Subcutaneous adipose tissue (tissue), 4 donors: ENCODE data around the gene PPP3R1. TPM values are rescaled to one million over a fixed set of nuclear protein-coding genes. Genes with fewer than 3 reads are reported as not detected.

Experiments
- total RNA-seq, 4 donors: library from RNA; depleted of rRNA; stranded (reverse); fragments of >200 nt; gene quantifications; one replicate each; pipeline ENCODE4 v1.1.0, GENCODE V29; 2016
- TF ChIP-seq, protein P1 (sequence below): fragments of 450-650 bp; IDR thresholded peaks from one replicate; pipeline ENCODE4 v1.5.1; 2016; ENCODE audit warnings: low read depth, mild to moderate bottlenecking, control low read depth, antibody characterized with exemption, moderate library complexity

The PPP3R1 gene
- total RNA-seq, 4 donors from 2014 or later, result 68.6 to 86.3 (median 70.1) TPM

DNA sequence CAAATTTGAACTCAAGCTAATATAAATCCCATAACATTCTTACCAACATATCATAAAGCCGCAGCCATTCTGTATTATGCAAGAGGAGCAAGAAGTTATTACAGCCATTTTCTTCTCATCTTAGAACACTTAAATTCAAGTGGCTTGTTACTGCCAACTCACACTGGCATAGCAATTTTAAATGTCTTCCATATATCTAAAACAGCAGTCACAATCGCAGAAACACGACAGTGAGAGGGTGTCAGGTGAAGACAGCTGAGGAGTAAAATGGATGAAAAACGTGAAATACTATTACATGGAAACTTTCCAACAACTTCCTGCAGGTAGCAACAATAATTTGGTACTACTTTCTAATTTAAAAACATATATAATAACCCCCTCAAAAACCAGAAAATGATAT is 17.9 kb downstream of the PPP3R1 start:
- TF ChIP-seq, protein P1, sequence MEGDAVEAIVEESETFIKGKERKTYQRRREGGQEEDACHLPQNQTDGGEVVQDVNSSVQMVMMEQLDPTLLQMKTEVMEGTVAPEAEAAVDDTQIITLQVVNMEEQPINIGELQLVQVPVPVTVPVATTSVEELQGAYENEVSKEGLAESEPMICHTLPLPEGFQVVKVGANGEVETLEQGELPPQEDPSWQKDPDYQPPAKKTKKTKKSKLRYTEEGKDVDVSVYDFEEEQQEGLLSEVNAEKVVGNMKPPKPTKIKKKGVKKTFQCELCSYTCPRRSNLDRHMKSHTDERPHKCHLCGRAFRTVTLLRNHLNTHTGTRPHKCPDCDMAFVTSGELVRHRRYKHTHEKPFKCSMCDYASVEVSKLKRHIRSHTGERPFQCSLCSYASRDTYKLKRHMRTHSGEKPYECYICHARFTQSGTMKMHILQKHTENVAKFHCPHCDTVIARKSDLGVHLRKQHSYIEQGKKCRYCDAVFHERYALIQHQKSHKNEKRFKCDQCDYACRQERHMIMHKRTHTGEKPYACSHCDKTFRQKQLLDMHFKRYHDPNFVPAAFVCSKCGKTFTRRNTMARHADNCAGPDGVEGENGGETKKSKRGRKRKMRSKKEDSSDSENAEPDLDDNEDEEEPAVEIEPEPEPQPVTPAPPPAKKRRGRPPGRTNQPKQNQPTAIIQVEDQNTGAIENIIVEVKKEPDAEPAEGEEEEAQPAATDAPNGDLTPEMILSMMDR, result no peak

DNA sequence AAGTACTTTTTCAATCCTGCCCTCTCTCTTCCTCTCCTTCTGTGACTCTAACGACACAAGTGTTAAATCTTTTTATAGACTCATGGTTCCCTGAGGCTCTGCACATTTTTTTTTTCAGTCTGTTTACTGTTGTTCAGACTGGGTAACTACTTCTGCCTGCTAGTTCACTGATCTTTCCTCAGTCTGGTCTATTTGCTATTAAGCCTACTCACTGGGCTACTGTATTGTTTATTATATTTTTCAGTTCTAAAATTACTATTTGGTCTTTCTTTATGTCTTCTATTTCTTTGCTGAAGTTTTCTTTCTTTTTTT is 21.3 kb downstream of the PPP3R1 start:
- TF ChIP-seq, protein P1, result no peak

DNA sequence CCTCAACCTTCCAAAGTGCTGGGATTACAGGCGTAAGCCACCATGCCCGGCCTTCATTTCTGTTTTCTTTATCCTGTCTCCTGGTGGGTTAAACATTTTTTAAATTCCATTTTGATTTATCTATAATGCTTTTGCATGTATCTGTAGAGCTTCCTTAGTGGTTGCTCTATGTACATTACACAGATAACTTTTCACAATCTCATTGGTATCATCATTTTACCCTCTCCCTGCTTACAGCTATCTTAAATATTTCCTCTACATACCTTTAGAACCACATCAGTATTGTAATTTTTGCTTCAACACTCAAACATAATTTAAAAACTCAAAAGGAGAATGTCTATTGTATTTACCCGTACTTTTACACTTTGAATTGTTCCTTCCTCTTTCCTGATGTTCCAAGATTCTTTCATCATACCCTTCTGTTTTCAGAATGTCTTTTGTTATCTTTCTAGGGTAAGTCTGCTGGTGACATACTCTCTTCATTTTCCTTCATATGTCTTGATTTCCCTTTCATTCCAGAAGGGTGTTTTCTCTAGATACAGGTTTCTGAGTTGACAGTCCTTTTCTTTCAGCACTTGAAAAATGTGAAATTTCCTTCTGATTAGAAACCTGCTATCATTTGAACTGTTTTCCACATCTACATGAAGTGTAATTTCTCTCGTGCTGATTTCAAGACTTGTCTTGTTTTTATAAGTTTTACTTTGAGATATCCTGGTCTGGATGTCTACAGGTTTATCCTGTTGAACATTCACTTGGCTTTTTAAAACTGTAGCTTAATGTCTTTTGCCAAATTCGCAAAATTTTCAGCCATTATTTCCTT is 21.9 kb downstream of the PPP3R1 start:
- TF ChIP-seq, protein P1, result no peak

DNA sequence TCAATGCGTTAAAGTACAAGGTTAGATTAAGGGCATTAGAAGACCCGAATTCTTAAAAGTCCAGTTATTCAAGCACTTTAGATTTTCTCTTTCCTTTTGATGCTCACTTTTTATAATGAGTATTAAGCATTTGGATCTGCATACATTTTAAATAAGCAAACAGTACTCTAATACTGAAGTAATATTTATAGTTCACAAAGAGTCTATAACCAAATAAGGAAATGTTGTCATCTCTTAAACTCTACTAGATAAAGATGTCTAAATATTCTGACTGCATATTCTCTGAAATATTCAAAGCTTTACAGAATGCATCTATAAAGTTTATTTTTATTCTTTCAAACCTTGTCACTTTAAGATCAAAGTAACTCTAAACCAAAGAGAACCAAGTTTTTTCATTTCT is 25.5 kb downstream of the PPP3R1 start:
- TF ChIP-seq, protein P1, result no peak

DNA sequence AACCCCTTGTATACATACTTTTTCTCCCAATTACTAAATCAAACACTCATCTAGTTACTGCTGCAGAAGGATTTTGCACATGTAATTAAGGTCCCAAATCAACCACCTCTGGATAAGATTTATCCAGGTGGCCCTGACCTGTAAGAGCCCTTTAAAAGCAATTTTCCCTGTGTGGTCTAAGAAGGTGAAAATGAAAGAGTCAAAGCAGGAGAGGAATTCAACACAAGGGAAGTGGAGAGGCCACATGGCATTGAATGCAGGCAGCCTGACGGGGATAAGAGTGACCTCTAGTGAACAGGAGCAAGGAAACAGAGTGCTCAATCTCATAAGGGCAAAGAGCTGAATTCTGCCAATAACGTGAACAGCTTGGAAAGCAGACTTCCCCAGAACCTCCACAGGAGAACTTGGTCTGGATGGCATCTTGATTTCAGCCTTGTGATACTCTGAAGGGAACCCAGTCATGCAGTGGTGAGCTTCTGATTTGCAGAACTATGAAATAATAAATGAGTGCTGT is 27.2 kb downstream of the PPP3R1 start:
- TF ChIP-seq, protein P1, result no peak

DNA sequence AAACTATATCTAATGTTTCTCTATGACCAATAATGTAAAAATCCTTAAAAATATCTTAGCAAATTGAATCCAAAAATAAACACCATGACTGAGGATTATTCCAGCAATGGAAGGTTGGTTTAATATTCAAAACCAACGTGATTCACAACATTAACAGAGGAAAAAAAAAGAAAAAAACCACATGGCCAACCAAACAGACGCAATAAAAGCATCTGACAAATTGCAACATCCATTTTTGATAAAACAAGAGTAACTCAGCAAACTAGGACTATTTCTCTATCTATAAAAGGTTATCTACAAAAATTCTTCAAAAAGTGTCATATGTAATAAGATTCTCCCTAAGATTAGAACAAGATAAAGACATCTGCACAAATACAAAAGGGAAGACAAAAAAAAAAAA is 28.9 kb downstream of the PPP3R1 start:
- TF ChIP-seq, protein P1, result no peak

DNA sequence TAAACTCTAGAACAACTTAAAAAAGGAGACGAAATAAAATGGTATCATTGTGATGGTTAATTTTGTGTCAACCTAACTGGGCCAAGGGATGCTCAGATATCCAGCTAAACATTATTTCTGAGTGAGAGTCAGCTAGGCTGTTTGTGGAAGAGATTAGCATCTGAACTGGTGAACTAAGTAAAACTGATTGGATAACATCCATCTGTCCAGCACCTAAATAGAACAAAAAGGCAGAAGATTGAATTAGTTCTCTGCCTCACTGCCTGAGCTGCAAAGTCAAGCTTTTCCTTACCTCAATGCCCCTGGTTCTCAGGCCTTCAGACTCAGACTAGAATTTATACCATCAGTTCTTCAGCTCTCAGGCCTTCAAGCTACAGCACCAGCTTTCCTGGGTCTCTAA is 30.0 kb downstream of the PPP3R1 start:
- TF ChIP-seq, protein P1, result no peak
